Endothelial cell of umbilical vein (primary cell): ENCODE data around the gene ZC2HC1C. TPM values are rescaled to one million over a fixed set of nuclear protein-coding genes. Genes with fewer than 3 reads are reported as not detected.

ENCODE experiments used
- BruUV-seq: library from RNA; stranded (reverse); fragments of 400-500 nt; replicated peaks from 2 replicates; lab custom pipeline; 2021; lab: Mats Ljungman, UMichigan
- CTCF ChIA-PET: fragments of 300-600, 350-600 bp; sonication (Branson Sonifier 250); formaldehyde crosslinking; loops from one replicate; lab custom pipeline; 2021; ENCODE audit warnings: antibody characterized with exemption, inconsistent platforms; lab: Charles Lee
- POLR2A ChIA-PET: fragments of 300-600, 350-600 bp; sonication (Branson Sonifier 250); formaldehyde crosslinking; loops from one replicate; lab custom pipeline; 2021; ENCODE audit warnings: antibody characterized with exemption, inconsistent platforms; lab: Charles Lee
- DNase-seq: peaks from one replicate; pipeline ENCODE4 v3.0.0-alpha.2; 2011; ENCODE audit warnings: low read depth, low spot score
- FAIRE-seq: peaks from 2 replicates; lab custom pipeline; 2011; peaks lifted over from hg19 to GRCh38; lab: Jason Lieb, UNC
- H2AFZ ChIP-seq: 2 replicates; pipeline ENCODE4 v1.6.0; 2012; ENCODE audit warnings: low read depth, low read length, control low read depth, inconsistent platforms
- H3K27ac ChIP-seq: 2 replicates; pipeline ENCODE4 v1.5.1; 2011; ENCODE audit warnings: low read depth, mild to moderate bottlenecking, control low read depth, low read length, moderate library complexity; ENCODE audit not compliant: insufficient read depth
- H3K27me3 ChIP-seq, 2 experiments: 2 replicates each; pipeline versions ENCODE4 v1.6.0 to v1.6.1; 2011; ENCODE audit warnings: low read length in 2 of 2, mixed read lengths in 1 of 2; ENCODE audit not compliant: control insufficient read depth in 2 of 2, insufficient read depth in 2 of 2
- H3K36me3 ChIP-seq, 2 experiments: 2 replicates in 1 of 2; 3 replicates in 1 of 2; pipeline ENCODE4 v1.5.1; 2011; ENCODE audit warnings: low read length in 2 of 2, mild to moderate bottlenecking in 1 of 2, moderate library complexity in 1 of 2; ENCODE audit not compliant: control insufficient read depth in 2 of 2, insufficient read depth in 2 of 2; ENCODE audit errors: extremely low read depth in 1 of 2
- H3K4me1 ChIP-seq: 3 replicates; pipeline ENCODE4 v1.5.1; 2011; ENCODE audit warnings: mild to moderate bottlenecking, low read length; ENCODE audit not compliant: control insufficient read depth, insufficient read depth; ENCODE audit errors: extremely low read depth
- H3K4me2 ChIP-seq: 2 replicates; pipeline ENCODE4 v1.6.1; 2011; ENCODE audit warnings: low read length, control low read depth, mixed read lengths; ENCODE audit not compliant: insufficient read depth
- H3K4me3 ChIP-seq, 3 experiments: fragments of 200-600 bp in 1 of 3; sonication (generic), shearing (Covaris generic) in 1 of 3; replicated peaks in 1 of 3; 2 replicates each; pipeline ENCODE4 v1.5.1; 2011 to 2016; ENCODE audit warnings: control low read depth in 3 of 3, low read length in 3 of 3, mild to moderate bottlenecking in 2 of 3, inconsistent platforms in 1 of 3, low read depth in 1 of 3, moderate library complexity in 1 of 3; ENCODE audit not compliant: insufficient read depth in 1 of 3
- H3K79me2 ChIP-seq: 2 replicates; pipeline ENCODE4 v1.6.0; 2012; ENCODE audit warnings: low read length, inconsistent platforms; ENCODE audit not compliant: control insufficient read depth, insufficient read depth
- H3K9ac ChIP-seq: replicated peaks from 2 replicates; pipeline ENCODE3; 2011; ENCODE audit warnings: low read length, control low read depth; ENCODE audit not compliant: insufficient read depth; ENCODE audit errors: extremely low read depth
- H3K9me1 ChIP-seq: replicated peaks from 3 replicates; pipeline ENCODE4 v1.6.0; 2011; ENCODE audit warnings: mild to moderate bottlenecking, low read length; ENCODE audit not compliant: control insufficient read depth, insufficient read depth; ENCODE audit errors: extremely low read depth
- H3K9me3 ChIP-seq: replicated peaks from 2 replicates; pipeline ENCODE4 v1.5.1; 2012; ENCODE audit warnings: low read length, inconsistent platforms; ENCODE audit not compliant: control insufficient read depth, insufficient read depth
- H4K20me1 ChIP-seq: replicated peaks from 2 replicates; pipeline ENCODE3; 2011; ENCODE audit warnings: mild to moderate bottlenecking, low read length; ENCODE audit not compliant: control insufficient read depth, insufficient read depth; ENCODE audit errors: extremely low read depth
- CTCF ChIP-seq, 2 donors: IDR thresholded peaks; 1 replicate in 1 of 2; 2 replicates in 1 of 2; pipeline ENCODE4 v1.5.1; 2011; ENCODE audit warnings: low read length in 2 of 2, mild to moderate bottlenecking in 2 of 2, moderate library complexity in 2 of 2, control low read depth in 1 of 2, inconsistent platforms in 1 of 2, low read depth in 1 of 2; ENCODE audit not compliant: insufficient read depth in 1 of 2; ENCODE audit errors: extremely low read depth in 1 of 2
- EZH2 ChIP-seq: IDR thresholded peaks from 2 replicates; pipeline ENCODE4 v1.6.1; 2012; ENCODE audit warnings: borderline replicate concordance, low read depth, mild to moderate bottlenecking, moderate library complexity, low read length, inconsistent platforms; ENCODE audit not compliant: severe bottlenecking
- FOS ChIP-seq: IDR thresholded peaks from 2 replicates; pipeline ENCODE4 v1.6.1; 2011; ENCODE audit warnings: mild to moderate bottlenecking, low read length, moderate library complexity, borderline replicate concordance; ENCODE audit not compliant: insufficient read depth
- GATA2 ChIP-seq: IDR thresholded peaks from 2 replicates; pipeline ENCODE4 v1.7.0; 2011; ENCODE audit warnings: low read depth, mild to moderate bottlenecking, moderate library complexity, mixed read lengths, low read length; ENCODE audit not compliant: insufficient read length, insufficient read depth
- JUN ChIP-seq: IDR thresholded peaks from 2 replicates; pipeline ENCODE4 v1.6.1; 2011; ENCODE audit warnings: borderline replicate concordance, low read depth; ENCODE audit not compliant: insufficient read length, insufficient read depth
- MYC ChIP-seq: IDR thresholded peaks from one replicate; pipeline ENCODE4 v1.6.1; 2011; ENCODE audit warnings: mild to moderate bottlenecking, low read depth, low read length
- POLR2A ChIP-seq: IDR thresholded peaks from 2 replicates; pipeline ENCODE4 v1.6.1; 2012; ENCODE audit warnings: low read depth, mild to moderate bottlenecking, control low read depth, low read length
- POLR2AphosphoS5 ChIP-seq: IDR thresholded peaks from 2 replicates; pipeline ENCODE4 v1.6.1; 2012; ENCODE audit warnings: low read depth, mild to moderate bottlenecking, control low read depth, low read length, moderate library complexity; ENCODE audit not compliant: insufficient read depth
- dilution Hi-C: fragments of 300-500 bp; cut with MboI; formaldehyde crosslinking; loops from one replicate; pipeline ENCODE4 v1.15.0; 2019; ENCODE audit warnings: low sequenced_read_pairs; ENCODE audit not compliant: extremely low pct_ligation_motif_present
- intact Hi-C: fragments of 100-400 bp; cut with micrococcal nuclease; formaldehyde crosslinking; loops from one replicate; pipeline ENCODE4 v1.10.0; 2022
- polyA plus RNA-seq, 4 experiments: library from polyadenylated mRNA; depleted of rRNA in 3 of 4; stranded (reverse) in 3 of 4; unstranded in 1 of 4; fragments of >200 nt; gene quantifications; 2 replicates each; pipeline versions ENCODE4 v1.2.1 to v1.2.3, GENCODE V29; 2011 to 2012; ENCODE audit warnings: missing spikeins in 1 of 4
- total RNA-seq: library from RNA; stranded (reverse); gene quantifications from 2 replicates; pipeline ENCODE4 v1.2.3, GENCODE V29; 2021
- TF ChIP-seq, protein P1 (sequence below): IDR thresholded peaks from 2 replicates; pipeline ENCODE4 v1.6.1; 2011; ENCODE audit not compliant: insufficient read depth, insufficient read length

The ZC2HC1C gene
- total and polyA plus RNA-seq, 2 donors (not counting 3 experiments of a cell fraction or from before 2014, with no cell fraction given): 0.84 to 0.91 TPM

- no peaks in the 10 kb centered on the region for H3K36me3 ChIP-seq
- POLR2A ChIA-PET: no interaction called here
- H3K4me2 ChIP-seq: no peak overlapping the region
- H3K4me1 ChIP-seq: no peaks in the 10 kb centered on the region
- TF ChIP-seq FOS (no peak), MYC (no peak), JUN (no peak), POLR2A (no peak), CTCF (IDR thresholded peaks at IDR 0.05; ENCODE audit: extremely low read depth in 1 of 2, insufficient read depth in 1 of 2, low read depth in 1 of 2, low read length in 2 of 2) (no peak), POLR2AphosphoS5 (no peak), GATA2 (no peak), EZH2 (no peak)
- TF ChIP-seq, protein P1, sequence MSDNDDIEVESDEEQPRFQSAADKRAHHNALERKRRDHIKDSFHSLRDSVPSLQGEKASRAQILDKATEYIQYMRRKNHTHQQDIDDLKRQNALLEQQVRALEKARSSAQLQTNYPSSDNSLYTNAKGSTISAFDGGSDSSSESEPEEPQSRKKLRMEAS: no peak
- H4K20me1 ChIP-seq: no peaks in the 10 kb centered on the region
- no TSS peak for BruUV-seq
- no peak overlapping the region for H3K4me3 ChIP-seq
- no peaks in the 10 kb centered on the region for H3K9me3 ChIP-seq
- intact Hi-C loops (no loop called here), dilution Hi-C loops (no loop called here)
- H3K27ac ChIP-seq: no peak overlapping the region
- no peak for DNase-seq
- FAIRE-seq: no peak
- CTCF ChIA-PET: interaction anchor here (1.3 to 1.7 kb wide), 3 partner anchors 14 to 172 kb away, joined by 3 to 6 read pairs (median 3); partner anchors contain the start of gene ACYP1
- no peaks in the 10 kb centered on the region for H3K9me1 ChIP-seq
- H3K79me2 ChIP-seq: no peaks in the 10 kb centered on the region
- no peak overlapping the region for H2AFZ ChIP-seq
- no peak overlapping the region for H3K9ac ChIP-seq
- H3K27me3 ChIP-seq: no peaks in the 10 kb centered on the region
These were observed 8.4 kb downstream of the ZC2HC1C start for GRCh38 chr14:75077794-75078193.
